Measurements from ENCODE around the gene ILF2.
"Not testable (repeated sequence)": the region's sequence is repeated elsewhere in the genome, so short reads cannot be mapped to it uniquely, and the experiment has no call there.

Gene ILF2

GRCh38 chr1:153649137-153649862, 21.5 kb downstream of the ILF2 start:
- no peak for DNase-seq (ENCODE audit: low read depth, low spot score)

GRCh38 chr1:153648000-153648643, 22.7 kb downstream of the ILF2 start:
- DNase-seq (ENCODE audit: low read depth, low spot score): no peak

GRCh38 chr1:153647346-153647714, 23.5 kb downstream of the ILF2 start:
- no peak for DNase-seq (ENCODE audit: low read depth, low spot score)

GRCh38 chr1:153646672-153647345, 24.0 kb downstream of the ILF2 start:
- no peak for DNase-seq (ENCODE audit: low read depth, low spot score)

GRCh38 chr1:153643816-153644215, 27.0 kb downstream of the ILF2 start:
- DNase-seq (ENCODE audit: low read depth, low spot score): no peak

GRCh38 chr1:153643100-153643499, 27.7 kb downstream of the ILF2 start:
- DNase-seq (ENCODE audit: low read depth, low spot score): no peak

GRCh38 chr1:153642161-153642560, 28.6 kb downstream of the ILF2 start:
- DNase-seq (ENCODE audit: low read depth, low spot score): no peak

GRCh38 chr1:153640861-153641260, 29.9 kb downstream of the ILF2 start:
- DNase-seq (ENCODE audit: low read depth, low spot score): no peak

- not testable (repeated sequence) for DNase-seq (ENCODE audit: low read depth, low spot score)
These were observed 30.6 kb downstream of the ILF2 start for GRCh38 chr1:153640213-153640612.

GRCh38 chr1:153639280-153639679, 31.5 kb downstream of the ILF2 start:
- DNase-seq (ENCODE audit: low read depth, low spot score): no peak

- DNase-seq (ENCODE audit: low read depth, low spot score): no peak
These were observed 32.5 kb downstream of the ILF2 start for GRCh38 chr1:153638261-153638660.

GRCh38 chr1:153636312-153636711, 34.5 kb downstream of the ILF2 start:
- DNase-seq (ENCODE audit: low read depth, low spot score): no peak

- DNase-seq (ENCODE audit: low read depth, low spot score): no peak
These were observed 34.9 kb downstream of the ILF2 start for GRCh38 chr1:153635872-153636271.

GRCh38 chr1:153633754-153634665, 36.8 kb downstream of the ILF2 start, which contains the start of gene CHTOP:
Gene CHTOP, plus strand, starts transcription at chr1:153634066. Its CDS starts 2,523 bp downstream, at chr1:153636589.
- peak; percentile 82 for DNase-seq (ENCODE audit: low read depth, low spot score)

GRCh38 chr1:153633161-153633753, 37.5 kb downstream of the ILF2 start:
- no peak for DNase-seq (ENCODE audit: low read depth, low spot score)

GRCh38 chr1:153631047-153632022, 39.5 kb downstream of the ILF2 start:
- no peak for DNase-seq (ENCODE audit: low read depth, low spot score)

- no peak for DNase-seq (ENCODE audit: low read depth, low spot score)
These were observed 40.4 kb downstream of the ILF2 start for GRCh38 chr1:153630384-153630783.

- no peak for DNase-seq (ENCODE audit: low read depth, low spot score)
These were observed 40.8 kb downstream of the ILF2 start for GRCh38 chr1:153629971-153630370.

- DNase-seq (ENCODE audit: low read depth, low spot score): no peak
These were observed 41.5 kb downstream of the ILF2 start for GRCh38 chr1:153629343-153629665.

GRCh38 chr1:153628638-153629342, 42.0 kb downstream of the ILF2 start:
- no peak for DNase-seq (ENCODE audit: low read depth, low spot score)

Measured in activated naive CD8-positive, alpha-beta T cell treated with anti-CD3 and anti-CD28 coated beads, Interleukin-2, amount 50 U/mL, for 16 hours (primary cell).